Measurements from ENCODE around the gene TRIM38. TPM values are rescaled to one million over a fixed set of nuclear protein-coding genes. Genes with fewer than 3 reads are reported as not detected.

Gene TRIM38
- total and polyA plus RNA-seq, 2 of the 13 experiments (the other 11 are each of a cell fraction or from before 2014, with no cell fraction given), result 2.5 to 3.1 TPM

DNA sequence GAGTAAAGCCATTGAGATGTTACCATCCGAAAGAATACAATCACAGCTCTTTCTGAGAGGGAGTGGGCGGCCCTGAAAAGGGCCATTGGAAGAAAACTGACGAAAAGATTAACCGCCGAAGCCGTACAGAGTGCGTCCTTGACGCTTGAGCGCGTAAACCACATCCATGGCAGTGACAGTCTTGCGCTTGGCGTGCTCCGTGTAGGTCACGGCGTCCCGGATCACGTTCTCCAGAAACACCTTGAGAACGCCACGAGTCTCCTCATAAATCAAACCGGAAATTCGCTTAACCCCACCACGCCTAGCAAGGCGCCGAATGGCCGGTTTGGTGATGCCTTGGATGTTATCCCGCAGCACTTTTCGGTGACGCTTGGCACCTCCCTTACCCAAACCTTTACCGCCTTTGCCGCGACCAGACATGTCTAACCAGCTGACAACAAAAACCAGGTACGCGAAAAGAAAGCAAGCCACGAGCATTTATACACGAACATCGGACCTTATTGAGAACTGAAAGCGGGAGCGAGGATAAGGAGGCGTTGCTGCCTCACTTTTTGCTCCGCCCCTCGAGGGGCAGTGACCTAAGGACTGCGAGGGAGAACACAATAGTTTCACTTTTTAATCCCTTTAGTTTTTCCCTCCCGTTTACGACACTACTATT, 64.4 kb downstream of the TRIM38 start (continued):
- TF ChIP-seq ZNF629 (CRISPR knock-in tag; conservative IDR thresholded peaks at IDR 0.05), result peak; percentile 71
- peak; percentile 98 for TF ChIP-seq ZC3H13 (CRISPR knock-in tag; IDR thresholded peaks at IDR 0.05)
- peak; percentile 99 for TF ChIP-seq TOE1 (CRISPR knock-in tag; IDR thresholded peaks at IDR 0.05)
- peak; percentile 89 for TF ChIP-seq ZNF264 (CRISPR knock-in tag; IDR thresholded peaks at IDR 0.05)
- TF ChIP-seq, protein P1, sequence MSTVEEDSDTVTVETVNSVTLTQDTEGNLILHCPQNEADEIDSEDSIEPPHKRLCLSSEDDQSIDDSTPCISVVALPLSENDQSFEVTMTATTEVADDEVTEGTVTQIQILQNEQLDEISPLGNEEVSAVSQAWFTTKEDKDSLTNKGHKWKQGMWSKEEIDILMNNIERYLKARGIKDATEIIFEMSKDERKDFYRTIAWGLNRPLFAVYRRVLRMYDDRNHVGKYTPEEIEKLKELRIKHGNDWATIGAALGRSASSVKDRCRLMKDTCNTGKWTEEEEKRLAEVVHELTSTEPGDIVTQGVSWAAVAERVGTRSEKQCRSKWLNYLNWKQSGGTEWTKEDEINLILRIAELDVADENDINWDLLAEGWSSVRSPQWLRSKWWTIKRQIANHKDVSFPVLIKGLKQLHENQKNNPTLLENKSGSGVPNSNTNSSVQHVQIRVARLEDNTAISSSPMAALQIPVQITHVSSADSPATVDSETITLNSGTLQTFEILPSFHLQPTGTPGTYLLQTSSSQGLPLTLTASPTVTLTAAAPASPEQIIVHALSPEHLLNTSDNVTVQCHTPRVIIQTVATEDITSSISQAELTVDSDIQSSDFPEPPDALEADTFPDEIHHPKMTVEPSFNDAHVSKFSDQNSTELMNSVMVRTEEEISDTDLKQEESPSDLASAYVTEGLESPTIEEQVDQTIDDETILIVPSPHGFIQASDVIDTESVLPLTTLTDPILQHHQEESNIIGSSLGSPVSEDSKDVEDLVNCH (CRISPR knock-in tag; IDR thresholded peaks at IDR 0.05), result no peak
- no peak for TF ChIP-seq ZFP36 (IDR thresholded peaks at IDR 0.05; ENCODE audit: borderline replicate concordance, low read depth, low read length, partially characterized antibody)
- TF ChIP-seq ZNF891 (CRISPR knock-in tag; IDR thresholded peaks at IDR 0.05), result no peak; the same call in none of the 2 replicates
- TF ChIP-seq THAP11 (CRISPR knock-in tag; IDR thresholded peaks at IDR 0.05), result peak; percentile 87
- TF ChIP-seq, protein P2, sequence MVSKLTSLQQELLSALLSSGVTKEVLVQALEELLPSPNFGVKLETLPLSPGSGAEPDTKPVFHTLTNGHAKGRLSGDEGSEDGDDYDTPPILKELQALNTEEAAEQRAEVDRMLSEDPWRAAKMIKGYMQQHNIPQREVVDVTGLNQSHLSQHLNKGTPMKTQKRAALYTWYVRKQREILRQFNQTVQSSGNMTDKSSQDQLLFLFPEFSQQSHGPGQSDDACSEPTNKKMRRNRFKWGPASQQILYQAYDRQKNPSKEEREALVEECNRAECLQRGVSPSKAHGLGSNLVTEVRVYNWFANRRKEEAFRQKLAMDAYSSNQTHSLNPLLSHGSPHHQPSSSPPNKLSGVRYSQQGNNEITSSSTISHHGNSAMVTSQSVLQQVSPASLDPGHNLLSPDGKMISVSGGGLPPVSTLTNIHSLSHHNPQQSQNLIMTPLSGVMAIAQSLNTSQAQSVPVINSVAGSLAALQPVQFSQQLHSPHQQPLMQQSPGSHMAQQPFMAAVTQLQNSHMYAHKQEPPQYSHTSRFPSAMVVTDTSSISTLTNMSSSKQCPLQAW (CRISPR knock-in tag; IDR thresholded peaks at IDR 0.05), result peak; percentile 93
- TF ChIP-seq, protein P3, sequence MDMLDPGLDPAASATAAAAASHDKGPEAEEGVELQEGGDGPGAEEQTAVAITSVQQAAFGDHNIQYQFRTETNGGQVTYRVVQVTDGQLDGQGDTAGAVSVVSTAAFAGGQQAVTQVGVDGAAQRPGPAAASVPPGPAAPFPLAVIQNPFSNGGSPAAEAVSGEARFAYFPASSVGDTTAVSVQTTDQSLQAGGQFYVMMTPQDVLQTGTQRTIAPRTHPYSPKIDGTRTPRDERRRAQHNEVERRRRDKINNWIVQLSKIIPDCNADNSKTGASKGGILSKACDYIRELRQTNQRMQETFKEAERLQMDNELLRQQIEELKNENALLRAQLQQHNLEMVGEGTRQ (IDR thresholded peaks at IDR 0.05; ENCODE audit: low read depth, low read length), result no peak
- TF ChIP-seq, protein P3 (CRISPR knock-in tag; IDR thresholded peaks at IDR 0.05; ENCODE audit: borderline replicate concordance), result no peak; the same call in 1 of the 2 replicates
- TF ChIP-seq E2F5 (CRISPR knock-in tag; conservative IDR thresholded peaks at IDR 0.05), result peak; percentile 70
- peak; percentile 93 for TF ChIP-seq HES4 (CRISPR knock-in tag; IDR thresholded peaks at IDR 0.05; ENCODE audit: borderline replicate concordance)
- no peak; the same call in 1 of the 2 replicates for TF ChIP-seq PITX1 (CRISPR knock-in tag; IDR thresholded peaks at IDR 0.05)
- peak; percentile 61; the same call in 1 of the 2 replicates for TF ChIP-seq ZNF337 (CRISPR knock-in tag; IDR thresholded peaks at IDR 0.05; ENCODE audit: borderline replicate concordance, low read depth)
- peak; percentile 74 for TF ChIP-seq ZKSCAN8 (CRISPR knock-in tag; IDR thresholded peaks at IDR 0.05; ENCODE audit: borderline replicate concordance)
- TF ChIP-seq ASH2L (IDR thresholded peaks at IDR 0.05; ENCODE audit: insufficient read length, low read depth, low read length), result peak; percentile 84
- TF ChIP-seq ZNF501 (CRISPR knock-in tag; IDR thresholded peaks at IDR 0.05), result peak; percentile 48; the same call in 1 of the 2 replicates
- no peak for TF ChIP-seq HMG20A (CRISPR knock-in tag; IDR thresholded peaks at IDR 0.05; ENCODE audit: borderline replicate concordance)
- TF ChIP-seq, protein P4, sequence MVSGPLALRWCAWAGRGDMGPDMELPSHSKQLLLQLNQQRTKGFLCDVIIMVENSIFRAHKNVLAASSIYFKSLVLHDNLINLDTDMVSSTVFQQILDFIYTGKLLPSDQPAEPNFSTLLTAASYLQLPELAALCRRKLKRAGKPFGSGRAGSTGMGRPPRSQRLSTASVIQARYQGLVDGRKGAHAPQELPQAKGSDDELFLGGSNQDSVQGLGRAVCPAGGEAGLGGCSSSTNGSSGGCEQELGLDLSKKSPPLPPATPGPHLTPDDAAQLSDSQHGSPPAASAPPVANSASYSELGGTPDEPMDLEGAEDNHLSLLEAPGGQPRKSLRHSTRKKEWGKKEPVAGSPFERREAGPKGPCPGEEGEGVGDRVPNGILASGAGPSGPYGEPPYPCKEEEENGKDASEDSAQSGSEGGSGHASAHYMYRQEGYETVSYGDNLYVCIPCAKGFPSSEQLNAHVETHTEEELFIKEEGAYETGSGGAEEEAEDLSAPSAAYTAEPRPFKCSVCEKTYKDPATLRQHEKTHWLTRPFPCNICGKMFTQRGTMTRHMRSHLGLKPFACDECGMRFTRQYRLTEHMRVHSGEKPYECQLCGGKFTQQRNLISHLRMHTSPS (CRISPR knock-in tag; IDR thresholded peaks at IDR 0.05; ENCODE audit: low read depth), result peak; percentile 45; the same call in 1 of the 2 replicates
- peak; percentile 90 for TF ChIP-seq RFXANK (CRISPR knock-in tag; IDR thresholded peaks at IDR 0.05)
